DOHH2 (cell line): ENCODE results near the gene ARHGAP22.

Experiments used
- H3F3A ChIP-seq: fragments of 200-600 bp; sonication (generic), shearing (Covaris generic); 2 replicates; pipeline ENCODE4 v1.6.0; 2016; ENCODE audit warnings: antibody characterized with exemption, mild to moderate bottlenecking; ENCODE audit not compliant: control insufficient read depth, insufficient read depth
- H3K27ac ChIP-seq: fragments of 200-600 bp; sonication (generic); 2 replicates; pipeline ENCODE4 v1.5.1; 2014; ENCODE audit warnings: low read depth, mild to moderate bottlenecking, low read length, moderate library complexity
- H3K27me3 ChIP-seq: fragments of 200-600 bp; sonication (generic); 2 replicates; pipeline ENCODE4 v1.6.1; 2014; ENCODE audit warnings: mild to moderate bottlenecking, low read length, mixed read lengths; ENCODE audit not compliant: control insufficient read depth
- H3K36me3 ChIP-seq: fragments of 200-600 bp; sonication (generic); 2 replicates; pipeline ENCODE4 v1.6.1; 2014; ENCODE audit warnings: mild to moderate bottlenecking, low read length, moderate library complexity, mixed read lengths; ENCODE audit not compliant: control insufficient read depth
- H3K4me1 ChIP-seq: fragments of 200-600 bp; sonication (generic); 2 replicates; pipeline ENCODE4 v1.6.1; 2014; ENCODE audit warnings: mild to moderate bottlenecking, low read length, mixed read lengths; ENCODE audit not compliant: control insufficient read depth
- H3K4me2 ChIP-seq: fragments of 200-600 bp; sonication (generic); 2 replicates; pipeline ENCODE4 v1.6.0; 2014; ENCODE audit warnings: mild to moderate bottlenecking, low read length, moderate library complexity
- H3K4me3 ChIP-seq: fragments of 200-600 bp; sonication (generic); 2 replicates; pipeline ENCODE4 v1.5.1; 2014; ENCODE audit warnings: mild to moderate bottlenecking, low read length, mixed read lengths
- H3K79me2 ChIP-seq: fragments of 200-600 bp; sonication (generic); 2 replicates; pipeline ENCODE4 v1.6.1; 2014; ENCODE audit warnings: mild to moderate bottlenecking, low read length, mixed read lengths; ENCODE audit not compliant: control insufficient read depth
- H3K9me2 ChIP-seq: fragments of 200-600 bp; sonication (generic); replicated peaks from 2 replicates; pipeline ENCODE4 v1.6.1; 2014; ENCODE audit warnings: mild to moderate bottlenecking, low read length, mixed read lengths; ENCODE audit not compliant: control insufficient read depth
- H3K9me3 ChIP-seq: fragments of 200-600 bp; sonication (generic); 2 replicates; pipeline ENCODE4 v1.6.1; 2014; ENCODE audit warnings: antibody characterized with exemption, low read length, mixed read lengths; ENCODE audit not compliant: control insufficient read depth, insufficient read depth
- H4K20me1 ChIP-seq: fragments of 200-600 bp; sonication (generic); 2 replicates; pipeline ENCODE4 v1.6.0; 2014; ENCODE audit warnings: low read depth, mild to moderate bottlenecking, antibody characterized with exemption, low read length, moderate library complexity; ENCODE audit not compliant: control insufficient read depth, insufficient read depth
- CTCF ChIP-seq: fragments of 200-600 bp; sonication (generic); IDR thresholded peaks from one replicate; pipeline ENCODE4 v1.5.1; 2014; ENCODE audit warnings: antibody characterized with exemption, mild to moderate bottlenecking, low read depth, low read length; ENCODE audit not compliant: poor library complexity, severe bottlenecking
- EZH2phosphoT487 ChIP-seq: fragments of 200-600 bp; sonication (generic); IDR thresholded peaks from 2 replicates; pipeline ENCODE4 v1.6.1; 2017; ENCODE audit warnings: borderline replicate concordance, mild to moderate bottlenecking, antibody characterized with exemption, low read length, moderate library complexity, mixed read lengths

The ARHGAP22 gene

GRCh38 chr10:48529331-48529730, 75.5 kb downstream of the ARHGAP22 start:
- Histone ChIP-seq H3K36me3 (no peaks in the 10 kb centered on the region), H3F3A (no peaks in the 10 kb centered on the region), H3K9me2 (no peaks in the 10 kb centered on the region)

GRCh38 chr10:48527756-48528155, 77.1 kb downstream of the ARHGAP22 start:
- Histone ChIP-seq H3K27ac (no peak overlapping the region), H3K4me3 (no peak overlapping the region), H3K4me1 (no peaks in the 10 kb centered on the region), H3K4me2 (no peak overlapping the region), H3K9me2 (no peaks in the 10 kb centered on the region), H3K79me2 (no peaks in the 10 kb centered on the region), H3K27me3 (peaks cover 10% of the 10 kb centered on the region), H4K20me1 (no peaks in the 10 kb centered on the region), H3F3A (no peaks in the 10 kb centered on the region), H3K36me3 (no peaks in the 10 kb centered on the region), H3K9me3 (no peaks in the 10 kb centered on the region)
- no peak for TF ChIP-seq EZH2phosphoT487
- TF ChIP-seq CTCF, result no peak

More at GRCh38 chr10:48529331-48529730, 75.5 kb downstream of the ARHGAP22 start:
- no peak overlapping the region for H3K4me3 ChIP-seq
- no peaks in the 10 kb centered on the region for H4K20me1 ChIP-seq
- no peaks in the 10 kb centered on the region for H3K79me2 ChIP-seq
- H3K4me1 ChIP-seq, result no peaks in the 10 kb centered on the region
- no peaks in the 10 kb centered on the region for H3K9me3 ChIP-seq
- 0 out of 2 replicates have a peak, but pooled peaks cover 2% of the 10 kb centered on the region for H3K27me3 ChIP-seq
- no peak for TF ChIP-seq CTCF
- TF ChIP-seq EZH2phosphoT487, result no peak
- no peak overlapping the region for H3K27ac ChIP-seq
- H3K4me2 ChIP-seq, result no peak overlapping the region

GRCh38 chr10:48526846-48527505, 77.9 kb downstream of the ARHGAP22 start:
- Histone ChIP-seq H3K27ac (no peak overlapping the region), H3K9me3 (no peaks in the 10 kb centered on the region), H3K79me2 (no peaks in the 10 kb centered on the region), H4K20me1 (no peaks in the 10 kb centered on the region), H3K4me3 (no peak overlapping the region), H3K9me2 (no peaks in the 10 kb centered on the region), H3K4me2 (no peak overlapping the region), H3K36me3 (no peaks in the 10 kb centered on the region), H3F3A (no peaks in the 10 kb centered on the region), H3K4me1 (no peaks in the 10 kb centered on the region), H3K27me3 (peaks cover 17% of the 10 kb centered on the region)
- TF ChIP-seq CTCF (no peak), EZH2phosphoT487 (no peak)
